B cell (primary cell): ENCODE results near the gene PRLH. TPM values are rescaled to one million over a fixed set of nuclear protein-coding genes. Genes with fewer than 3 reads are reported as not detected.

Source experiments
- ATAC-seq: fragments of 200-7000 bp; cut with Tn5 transposase; one replicate; pipeline ENCODE4 v1.10.0; 2021; ENCODE audit warnings: low read depth, mild to moderate bottlenecking, moderate number of reproducible peaks, moderate library complexity
- CTCF ChIA-PET: fragments of 350-600 bp; sonication (Branson Sonifier 250); formaldehyde crosslinking; loops from one replicate; lab custom pipeline; 2021; ENCODE audit warnings: antibody characterized with exemption, inconsistent platforms; lab: Charles Lee
- POLR2A ChIA-PET: fragments of 350-600 bp; sonication (Branson Sonifier 250); formaldehyde crosslinking; loops from one replicate; lab custom pipeline; 2021; ENCODE audit warnings: antibody characterized with exemption; lab: Charles Lee
- DNase-seq: peaks from one replicate; pipeline ENCODE4 v3.0.0; 2013
- H2AFZ ChIP-seq: 2 replicates; pipeline ENCODE4 v1.6.1; 2012; ENCODE audit warnings: mild to moderate bottlenecking, low read depth, low read length; ENCODE audit not compliant: insufficient read depth, poor library complexity, severe bottlenecking
- H3K27ac ChIP-seq, 2 donors: 1 replicate in 1 of 2; 2 replicates in 1 of 2; pipeline ENCODE4 v1.5.1; 2012 to 2013; ENCODE audit warnings: low read length in 2 of 2, mild to moderate bottlenecking in 2 of 2, moderate library complexity in 1 of 2
- H3K27me3 ChIP-seq, 4 experiments: fragments of 200-600 bp in 1 of 4; sonication (generic) in 1 of 4; replicated peaks in 1 of 4; 1 replicate in 2 of 4; 2 replicates in 2 of 4; pipeline versions ENCODE4 v1.6.1 to v1.7.0; 2013 to 2016; ENCODE audit warnings: low read length in 3 of 4, mild to moderate bottlenecking in 2 of 4, mixed read lengths in 1 of 4, moderate library complexity in 1 of 4; ENCODE audit not compliant: insufficient read depth in 4 of 4, control insufficient read depth in 3 of 4; ENCODE audit errors: control extremely low read depth in 1 of 4
- H3K36me3 ChIP-seq, 2 experiments: replicated peaks in 1 of 2; 1 replicate in 1 of 2; 2 replicates in 1 of 2; pipeline versions ENCODE4 v1.6.1 to v1.7.1; 2013; ENCODE audit warnings: low read length in 1 of 2; ENCODE audit not compliant: insufficient read depth in 2 of 2, control insufficient read depth in 1 of 2; ENCODE audit errors: control extremely low read depth in 1 of 2, extremely low read depth in 1 of 2
- H3K4me1 ChIP-seq, 2 donors: fragments of 200-600 bp in 1 of 2; sonication (generic) in 1 of 2; 1 replicate in 1 of 2; 2 replicates in 1 of 2; pipeline versions ENCODE4 v1.5.1 to v1.6.1; 2013 to 2017; ENCODE audit warnings: low read length in 2 of 2; ENCODE audit not compliant: control insufficient read depth in 2 of 2, insufficient read depth in 2 of 2
- H3K4me2 ChIP-seq: replicated peaks from 2 replicates; pipeline ENCODE3; 2012; ENCODE audit warnings: mild to moderate bottlenecking, low read depth, low read length; ENCODE audit not compliant: poor library complexity, severe bottlenecking
- H3K4me3 ChIP-seq, 5 experiments: fragments of 200-600 bp in 1 of 5; sonication (generic) in 1 of 5; 1 replicate in 3 of 5; 2 replicates in 2 of 5; pipeline versions ENCODE4 v1.5.1 to v1.7.0; 2011 to 2016; ENCODE audit warnings: low read length in 4 of 5, mild to moderate bottlenecking in 4 of 5, low read depth in 2 of 5, control low read depth in 1 of 5, moderate library complexity in 1 of 5; ENCODE audit not compliant: insufficient read depth in 1 of 5; ENCODE audit errors: control extremely low read depth in 1 of 5, extremely low read depth in 1 of 5
- H3K79me2 ChIP-seq: fragments of 200-600 bp; sonication (generic); one replicate; pipeline ENCODE4 v1.6.0; 2016; ENCODE audit warnings: low read length; ENCODE audit not compliant: control insufficient read depth, insufficient read depth
- H3K9ac ChIP-seq: fragments of 200-600 bp; sonication (generic); 2 replicates; pipeline ENCODE4 v1.6.1; 2017; ENCODE audit warnings: mild to moderate bottlenecking, low read length, moderate library complexity
- H3K9me3 ChIP-seq, 3 donors: one replicate each; pipeline versions ENCODE4 v1.6.1 to v1.7.1; 2013; ENCODE audit warnings: low read length in 2 of 3; ENCODE audit not compliant: control insufficient read depth in 2 of 3, insufficient read depth in 1 of 3; ENCODE audit errors: control extremely low read depth in 1 of 3
- H4K20me1 ChIP-seq: 2 replicates; pipeline ENCODE4 v1.6.0; 2012; ENCODE audit warnings: mild to moderate bottlenecking, low read length; ENCODE audit not compliant: insufficient read depth, control insufficient read depth, poor library complexity, severe bottlenecking
- H3K27ac Mint-ChIP-seq: one replicate; pipeline ENCODE4 v1.8.0; 2021; ENCODE audit warnings: mixed read lengths
- H3K27me3 Mint-ChIP-seq: one replicate; pipeline ENCODE4 v1.8.0; 2021; ENCODE audit warnings: mixed read lengths
- H3K4me1 Mint-ChIP-seq: one replicate; pipeline ENCODE4 v1.8.0; 2021; ENCODE audit warnings: mixed read lengths
- H3K4me3 Mint-ChIP-seq: one replicate; pipeline ENCODE4 v1.8.0; 2021; ENCODE audit warnings: mixed read lengths
- H3K9me3 Mint-ChIP-seq: one replicate; pipeline ENCODE4 v1.8.0; 2022; ENCODE audit warnings: mixed read lengths; ENCODE audit not compliant: insufficient read depth
- CTCF ChIP-seq: fragments of 200-600 bp; IDR thresholded peaks from one replicate; pipeline ENCODE4 v1.8.0; 2022; ENCODE audit warnings: antibody characterized with exemption, mild to moderate bottlenecking
- EZH2 ChIP-seq: IDR thresholded peaks from 2 replicates; pipeline ENCODE4 v1.6.1; 2012; ENCODE audit warnings: borderline replicate concordance, low read depth, mild to moderate bottlenecking, moderate library complexity, low read length; ENCODE audit not compliant: insufficient read depth, poor library complexity, severe bottlenecking
- WGBS: methylation state at CpG from one replicate; pipeline ENCODE4 v1.1.5; 2013; ENCODE audit warnings: missing lambda C conversion rate; ENCODE audit not compliant: insufficient coverage; 5-methylcytosine and 5-hydroxymethylcytosine counted together
- intact Hi-C: fragments of 100-400 bp; cut with micrococcal nuclease; formaldehyde crosslinking; loops from one replicate; pipeline ENCODE4 v1.10.0; 2022
- polyA plus RNA-seq: library from polyadenylated mRNA; depleted of rRNA; stranded (reverse); fragments of >200 nt; gene quantifications from 2 replicates; pipeline ENCODE4 v1.2.3, GENCODE V29; 2012
- total RNA-seq, 2 donors: library from RNA; stranded (reverse); fragments of 120-200 nt in 1 of 2; gene quantifications; 1 replicate in 1 of 2; 2 replicates in 1 of 2; pipeline versions ENCODE4 v1.2.3 to v1.2.4, GENCODE V29; 2013 to 2022

The PRLH gene
- total and polyA plus RNA-seq, 2 donors (not counting 1 experiment from before 2014, with no cell fraction given): not detected

GRCh38 chr2:237519506-237520245 is 46.7 kb upstream of the PRLH start:
- 84% methylated on average over 12 of the region's 14 CpGs for WGBS
- no peaks in the 10 kb centered on the region for H3K4me1 ChIP-seq
- H4K20me1 ChIP-seq: no peaks in the 10 kb centered on the region
- H3K9me3 ChIP-seq: no peaks in the 10 kb centered on the region
- H3K27me3 Mint-ChIP-seq: peaks cover 4% of the 10 kb centered on the region
- H3K27ac ChIP-seq: no peak overlapping the region
- no peak overlapping the region for H3K27ac Mint-ChIP-seq
- intact Hi-C loops: no loop called here
- ChIA-PET POLR2A (no interaction called here), CTCF (interaction anchor here (1.2 kb wide), 1 partner anchor 52 kb away, joined by 3 read pairs; no protein-coding TSS in a partner anchor)
- no peaks in the 10 kb centered on the region for H3K79me2 ChIP-seq
- no peak for ATAC-seq
- no peak overlapping the region for H3K4me3 Mint-ChIP-seq
- H2AFZ ChIP-seq: no peak overlapping the region
- no peaks in the 10 kb centered on the region for H3K9me3 Mint-ChIP-seq
- TF ChIP-seq CTCF (no peak), EZH2 (no peak)
- no peak overlapping the region for H3K9ac ChIP-seq
- H3K36me3 ChIP-seq: no peaks in the 10 kb centered on the region
- no peak overlapping the region for H3K4me2 ChIP-seq
- DNase-seq: no peak
- H3K4me3 ChIP-seq: no peak overlapping the region
- no peaks in the 10 kb centered on the region for H3K27me3 ChIP-seq
- no peaks in the 10 kb centered on the region for H3K4me1 Mint-ChIP-seq

GRCh38 chr2:237520290-237520689 is 46.1 kb upstream of the PRLH start:
- Mint-ChIP-seq H3K9me3 (no peaks in the 10 kb centered on the region), H3K4me3 (no peak overlapping the region), H3K27ac (no peak overlapping the region), H3K4me1 (no peaks in the 10 kb centered on the region), H3K27me3 (no peaks in the 10 kb centered on the region)
- Histone ChIP-seq H3K27ac (no peak overlapping the region), H3K79me2 (no peaks in the 10 kb centered on the region), H3K4me2 (no peak overlapping the region), H3K27me3 (no peaks in the 10 kb centered on the region), H3K4me1 (no peaks in the 10 kb centered on the region), H3K4me3 (no peak overlapping the region), H3K9ac (no peak overlapping the region), H4K20me1 (no peaks in the 10 kb centered on the region), H3K9me3 (no peaks in the 10 kb centered on the region), H3K36me3 (no peaks in the 10 kb centered on the region), H2AFZ (no peak overlapping the region)
- ATAC-seq (no peak), DNase-seq (no peak)
- WGBS: 95% methylated on average over 3 of the region's 6 CpGs
- intact Hi-C loops: no loop called here
- CTCF ChIA-PET: interaction anchor here (1.2 to 1.7 kb wide), 2 partner anchors 8 to 52 kb away, joined by 3 to 9 read pairs; no protein-coding TSS in a partner anchor
- TF ChIP-seq EZH2: no peak
- TF ChIP-seq CTCF: no peak
- POLR2A ChIA-PET: no interaction called here
